ENCODE measurements around the gene POLR1A.

Gene POLR1A

DNA sequence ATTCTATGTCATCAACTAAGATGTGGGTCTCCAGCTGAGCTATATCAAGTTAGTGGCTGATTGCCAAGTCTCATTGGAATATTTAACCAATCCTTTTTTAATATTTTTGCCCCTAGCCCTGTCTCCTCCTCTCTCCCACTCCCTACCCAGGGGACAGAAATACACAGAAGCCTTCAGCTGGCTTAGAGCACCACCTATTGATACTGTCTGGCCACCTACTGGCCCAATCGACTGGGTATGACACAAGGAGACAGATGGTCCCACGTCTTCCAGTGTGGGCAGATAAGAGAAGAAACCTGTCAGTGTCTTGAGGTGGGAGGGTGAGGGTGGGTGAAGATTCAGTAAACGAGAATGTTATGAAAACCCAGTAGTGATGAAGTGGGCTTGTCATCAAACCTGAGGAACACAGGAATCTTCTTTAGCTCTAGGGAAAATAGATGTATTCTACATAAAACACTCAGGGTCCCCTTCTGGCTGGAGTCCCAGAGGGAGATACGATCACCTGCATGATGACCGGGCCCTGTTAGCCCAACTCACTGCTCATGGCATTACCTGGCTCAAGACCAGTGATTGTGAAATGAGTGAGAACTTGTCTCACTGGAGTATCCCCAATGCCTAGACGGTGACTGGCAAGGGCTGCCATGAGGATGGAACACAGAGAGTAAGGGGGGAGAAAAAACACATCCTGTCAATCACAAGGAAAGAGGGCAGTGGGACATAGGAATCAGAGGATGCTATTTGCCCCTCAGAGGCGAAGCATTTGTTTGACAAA is 26.7 kb downstream of the POLR1A start:
- no peak for DNase-seq (ENCODE audit: low read depth)
- no peak overlapping the region for H3K4me3 ChIP-seq (ENCODE audit: low read depth, low read length)
- TF ChIP-seq, protein P1, sequence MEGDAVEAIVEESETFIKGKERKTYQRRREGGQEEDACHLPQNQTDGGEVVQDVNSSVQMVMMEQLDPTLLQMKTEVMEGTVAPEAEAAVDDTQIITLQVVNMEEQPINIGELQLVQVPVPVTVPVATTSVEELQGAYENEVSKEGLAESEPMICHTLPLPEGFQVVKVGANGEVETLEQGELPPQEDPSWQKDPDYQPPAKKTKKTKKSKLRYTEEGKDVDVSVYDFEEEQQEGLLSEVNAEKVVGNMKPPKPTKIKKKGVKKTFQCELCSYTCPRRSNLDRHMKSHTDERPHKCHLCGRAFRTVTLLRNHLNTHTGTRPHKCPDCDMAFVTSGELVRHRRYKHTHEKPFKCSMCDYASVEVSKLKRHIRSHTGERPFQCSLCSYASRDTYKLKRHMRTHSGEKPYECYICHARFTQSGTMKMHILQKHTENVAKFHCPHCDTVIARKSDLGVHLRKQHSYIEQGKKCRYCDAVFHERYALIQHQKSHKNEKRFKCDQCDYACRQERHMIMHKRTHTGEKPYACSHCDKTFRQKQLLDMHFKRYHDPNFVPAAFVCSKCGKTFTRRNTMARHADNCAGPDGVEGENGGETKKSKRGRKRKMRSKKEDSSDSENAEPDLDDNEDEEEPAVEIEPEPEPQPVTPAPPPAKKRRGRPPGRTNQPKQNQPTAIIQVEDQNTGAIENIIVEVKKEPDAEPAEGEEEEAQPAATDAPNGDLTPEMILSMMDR (IDR thresholded peaks at IDR 0.05; ENCODE audit: control insufficient read depth, extremely low read depth, insufficient read depth): peak; percentile 72

DNA sequence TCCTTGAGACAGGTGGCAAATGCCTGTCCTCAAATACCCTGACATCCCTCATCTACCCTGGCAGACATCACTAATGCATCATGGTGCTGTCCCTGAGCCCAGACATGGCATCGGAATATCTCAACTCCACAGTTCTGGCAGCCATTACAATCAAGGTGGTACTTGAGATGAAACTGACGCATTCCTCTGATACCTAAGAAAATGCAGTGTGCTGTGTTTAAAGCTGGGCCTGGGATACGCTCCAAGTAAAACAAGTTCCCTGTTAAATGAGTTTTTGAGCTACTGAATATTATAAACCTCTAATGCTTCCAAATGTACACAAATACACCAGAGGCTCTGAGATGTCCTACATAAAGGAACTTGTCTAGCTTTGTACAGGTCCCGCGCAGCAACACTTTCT is 29.8 kb downstream of the POLR1A start:
- no peak overlapping the region for H3K4me3 ChIP-seq (ENCODE audit: low read depth, low read length)
- DNase-seq (ENCODE audit: low read depth): no peak
- TF ChIP-seq, protein P1 (IDR thresholded peaks at IDR 0.05; ENCODE audit: control insufficient read depth, extremely low read depth, insufficient read depth): no peak

DNA sequence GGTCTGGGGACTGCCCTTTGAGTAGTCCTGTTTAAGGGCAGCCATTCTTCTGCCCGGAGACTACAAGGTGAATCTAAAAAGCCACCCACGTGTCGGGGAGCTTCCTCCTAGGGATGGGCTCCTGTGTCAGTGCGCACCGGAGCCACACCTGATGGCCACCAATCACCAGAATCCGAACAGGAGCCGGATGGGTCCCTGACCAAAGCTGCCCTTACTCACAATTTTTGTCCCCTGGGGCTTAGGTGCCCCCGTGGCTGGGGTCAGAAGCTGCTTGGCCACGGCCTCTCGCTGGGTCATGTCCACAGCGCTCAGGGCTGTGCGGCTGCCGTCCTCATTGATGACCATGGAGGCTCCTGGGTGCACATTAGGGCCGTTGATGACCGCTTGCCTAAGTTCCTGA is 30.9 kb downstream of the POLR1A start:
- TF ChIP-seq, protein P1 (IDR thresholded peaks at IDR 0.05; ENCODE audit: control insufficient read depth, extremely low read depth, insufficient read depth): no peak

DNA sequence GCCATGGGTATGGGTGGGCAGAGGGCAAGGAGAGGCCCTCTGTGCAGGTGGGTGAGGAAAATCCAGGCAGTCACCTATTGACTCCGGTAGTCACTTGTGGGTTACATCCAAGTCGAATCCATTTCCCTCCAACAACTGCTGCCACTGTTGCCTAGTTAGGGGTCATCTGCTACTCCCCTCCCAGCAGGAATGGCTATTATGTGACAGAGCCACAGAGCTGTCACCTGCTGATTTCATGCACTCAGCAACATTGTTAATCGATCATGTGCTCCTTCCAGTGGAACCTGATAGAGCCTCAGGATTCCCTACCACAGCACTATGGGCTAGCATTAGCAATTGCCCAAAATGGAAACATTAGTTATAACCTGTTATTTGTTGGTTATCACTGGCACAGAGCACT is 31.4 kb downstream of the POLR1A start:
- H3K4me3 ChIP-seq (ENCODE audit: low read depth, low read length): no peak overlapping the region
- no peak for DNase-seq (ENCODE audit: low read depth)
- TF ChIP-seq, protein P1 (IDR thresholded peaks at IDR 0.05; ENCODE audit: control insufficient read depth, extremely low read depth, insufficient read depth): no peak

More for the DNA sequence above, 30.9 kb downstream of the POLR1A start:
- no peak for DNase-seq (ENCODE audit: low read depth)
- no peak overlapping the region for H3K4me3 ChIP-seq (ENCODE audit: low read depth, low read length)

DNA sequence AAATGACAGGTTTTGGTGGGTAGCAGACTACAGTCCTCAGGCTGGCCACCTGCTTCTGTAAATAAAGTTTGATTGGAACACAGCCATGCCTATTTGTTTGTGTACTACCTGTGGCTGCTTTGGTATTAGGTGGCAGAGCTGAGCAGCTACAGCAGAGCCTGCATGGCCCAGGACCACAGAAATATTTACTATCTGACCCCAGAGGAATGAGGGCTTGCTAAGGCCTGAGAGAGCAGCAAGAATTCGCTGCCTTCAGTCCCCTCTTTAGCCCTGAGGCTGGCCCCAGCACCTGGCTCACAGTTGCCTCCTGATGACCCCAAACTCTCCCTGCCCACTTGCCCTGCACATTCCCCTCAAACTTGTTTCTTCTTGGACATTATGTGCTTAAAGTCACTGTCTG is 32.5 kb downstream of the POLR1A start:
- no peak overlapping the region for H3K4me3 ChIP-seq (ENCODE audit: low read depth, low read length)
- no peak for DNase-seq (ENCODE audit: low read depth)
- TF ChIP-seq, protein P1 (IDR thresholded peaks at IDR 0.05; ENCODE audit: control insufficient read depth, extremely low read depth, insufficient read depth): no peak

DNA sequence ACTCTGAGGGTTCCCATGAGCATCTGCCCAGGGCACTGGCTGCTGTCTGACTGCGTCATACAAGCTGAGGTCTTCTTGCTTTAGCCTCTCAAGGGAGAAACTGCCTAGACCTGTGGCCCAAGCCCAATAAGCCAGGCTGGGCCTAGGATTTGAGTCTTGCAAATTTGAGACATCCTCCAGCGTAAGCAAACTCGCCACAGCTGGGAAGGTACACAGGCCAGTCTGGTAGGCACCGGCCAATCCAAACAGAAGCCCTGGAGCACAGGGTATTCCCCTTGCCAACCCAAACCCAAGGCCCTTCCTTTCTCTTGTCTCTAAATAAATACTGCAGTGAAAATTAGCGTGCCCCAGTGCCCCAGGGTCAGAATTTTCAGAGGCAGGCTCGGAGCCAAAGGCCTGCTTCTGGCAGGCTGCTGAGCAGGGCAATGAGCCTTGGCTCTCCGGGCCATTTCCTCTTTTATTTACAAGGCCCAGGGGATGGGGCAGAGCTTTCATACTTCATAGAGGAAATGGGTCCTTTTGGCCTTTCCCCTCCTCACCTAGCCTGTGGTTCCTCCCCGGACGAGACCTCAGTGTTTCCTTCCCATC is 33.3 kb downstream of the POLR1A start:
- TF ChIP-seq, protein P1 (IDR thresholded peaks at IDR 0.05; ENCODE audit: control insufficient read depth, extremely low read depth, insufficient read depth): no peak
- peak; percentile 98 for DNase-seq (ENCODE audit: low read depth)

More for the DNA sequence above, 33.3 kb downstream of the POLR1A start:
- H3K4me3 ChIP-seq (ENCODE audit: low read depth, low read length): no peak overlapping the region
